Mesendoderm (in vitro differentiated cells): Measurements from ENCODE around the gene CEP41.

Experiments used
- DNase-seq: peaks from one replicate; pipeline ENCODE4 v3.0.0; 2013
- H2AK5ac ChIP-seq: 2 replicates; pipeline ENCODE4 v1.6.1; 2013; ENCODE audit warnings: low read length, inconsistent platforms
- H2BK120ac ChIP-seq: 2 replicates; pipeline ENCODE4 v1.6.1; 2013; ENCODE audit warnings: low read depth, mild to moderate bottlenecking, low read length, moderate library complexity, mixed read lengths
- H2BK15ac ChIP-seq: replicated peaks from 2 replicates; pipeline ENCODE4 v1.6.1; 2013; ENCODE audit warnings: low read depth, mild to moderate bottlenecking, moderate library complexity
- H2BK5ac ChIP-seq: 2 replicates; pipeline ENCODE4 v1.6.1; 2013; ENCODE audit warnings: low read length, inconsistent platforms
- H3K18ac ChIP-seq: 2 replicates; pipeline ENCODE4 v1.6.1; 2013; ENCODE audit warnings: mild to moderate bottlenecking, low read length, mixed read lengths
- H3K23ac ChIP-seq: one replicate; pipeline ENCODE4 v1.6.1; 2013; ENCODE audit warnings: low read length
- H3K27ac ChIP-seq: 2 replicates; pipeline ENCODE4 v1.5.1; 2013; ENCODE audit warnings: low read depth, mild to moderate bottlenecking, inconsistent platforms, low read length, moderate library complexity
- H3K27me3 ChIP-seq: 2 replicates; pipeline ENCODE4 v1.6.1; 2013; ENCODE audit warnings: low read length, control low read depth, mild to moderate bottlenecking, inconsistent platforms; ENCODE audit not compliant: insufficient read depth, poor library complexity
- H3K36me3 ChIP-seq: 2 replicates; pipeline ENCODE4 v1.6.1; 2013; ENCODE audit warnings: low read length, inconsistent platforms; ENCODE audit not compliant: control insufficient read depth, insufficient read depth
- H3K4ac ChIP-seq: one replicate; pipeline ENCODE4 v1.6.1; 2013; ENCODE audit warnings: low read depth, mild to moderate bottlenecking, low read length, moderate library complexity
- H3K4me1 ChIP-seq: 2 replicates; pipeline ENCODE4 v1.6.1; 2013; ENCODE audit warnings: low read depth, low read length, inconsistent platforms; ENCODE audit not compliant: control insufficient read depth
- H3K4me2 ChIP-seq: 2 replicates; pipeline ENCODE4 v1.6.1; 2013; ENCODE audit warnings: low read length
- H3K4me3 ChIP-seq: 2 replicates; pipeline ENCODE4 v1.5.1; 2013; ENCODE audit warnings: mild to moderate bottlenecking, low read length
- H3K56ac ChIP-seq: one replicate; pipeline ENCODE4 v1.6.1; 2013; ENCODE audit warnings: low read length
- H3K79me1 ChIP-seq: 2 replicates; pipeline ENCODE4 v1.6.1; 2013; ENCODE audit warnings: low read length, inconsistent platforms
- H3K79me2 ChIP-seq: 2 replicates; pipeline ENCODE4 v1.6.1; 2013; ENCODE audit warnings: mild to moderate bottlenecking, low read length; ENCODE audit not compliant: control insufficient read depth, insufficient read depth
- H3K9ac ChIP-seq: 2 replicates; pipeline ENCODE4 v1.6.1; 2013; ENCODE audit warnings: low read length, inconsistent platforms
- H4K5ac ChIP-seq: one replicate; pipeline ENCODE4 v1.6.1; 2013; ENCODE audit warnings: low read length
- H4K8ac ChIP-seq: one replicate; pipeline ENCODE4 v1.6.1; 2013; ENCODE audit warnings: low read depth, mild to moderate bottlenecking, control low read depth, low read length, moderate library complexity
- WGBS: extraction: QIAGEN DNeasy Blood & Tissue Kit; methylation state at CpG from one replicate; pipeline ENCODE4 v1.1.7; 2013; ENCODE audit warnings: low lambda C conversion rate, missing lambda C conversion rate; ENCODE audit not compliant: insufficient coverage; ENCODE audit errors: extremely low coverage; 5-methylcytosine and 5-hydroxymethylcytosine counted together

The CEP41 gene

DNA sequence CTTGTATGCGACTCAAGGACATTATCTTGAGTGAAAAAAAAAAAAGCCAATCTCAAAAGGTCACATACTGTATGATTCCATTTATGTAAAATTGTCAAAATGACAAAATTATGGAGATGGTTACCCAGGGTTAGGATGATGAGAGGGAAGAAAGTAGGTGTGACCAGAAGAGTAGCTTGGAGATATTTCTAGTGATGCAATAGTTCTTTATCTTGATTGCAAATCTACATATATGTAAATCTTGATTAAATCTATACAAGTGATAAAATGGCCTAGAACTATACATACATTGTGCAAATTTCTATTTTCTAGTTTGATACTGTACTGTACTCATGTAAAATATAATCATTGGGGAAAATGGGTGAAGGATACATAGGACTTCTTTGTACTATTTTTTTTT, 4.6 kb downstream of the CEP41 start:
- H3K23ac ChIP-seq = no peak overlapping the region
- H2AK5ac ChIP-seq = no peak overlapping the region
- DNase-seq = no peak
- H3K27me3 ChIP-seq = no peaks in the 10 kb centered on the region
- H3K79me2 ChIP-seq = no peaks in the 10 kb centered on the region
- WGBS = no CpG with 5 or more reads among the region's 1 CpG
- H3K4me3 ChIP-seq = no peak overlapping the region
- H2BK120ac ChIP-seq = no peak overlapping the region
- H3K4me1 ChIP-seq = peaks cover 3% of the 10 kb centered on the region
- H3K9ac ChIP-seq = no peak overlapping the region
- no peak overlapping the region for H3K56ac ChIP-seq
- H3K4me2 ChIP-seq = no peak overlapping the region
- no peak overlapping the region for H2BK5ac ChIP-seq
- H3K18ac ChIP-seq = no peak overlapping the region
- no peak overlapping the region for H3K27ac ChIP-seq
- H4K8ac ChIP-seq = no peak overlapping the region
- no peak overlapping the region for H2BK15ac ChIP-seq
- H3K4ac ChIP-seq = no peak overlapping the region
- no peak overlapping the region for H4K5ac ChIP-seq
- H3K79me1 ChIP-seq = no peaks in the 10 kb centered on the region
- H3K36me3 ChIP-seq = no peaks in the 10 kb centered on the region

DNA sequence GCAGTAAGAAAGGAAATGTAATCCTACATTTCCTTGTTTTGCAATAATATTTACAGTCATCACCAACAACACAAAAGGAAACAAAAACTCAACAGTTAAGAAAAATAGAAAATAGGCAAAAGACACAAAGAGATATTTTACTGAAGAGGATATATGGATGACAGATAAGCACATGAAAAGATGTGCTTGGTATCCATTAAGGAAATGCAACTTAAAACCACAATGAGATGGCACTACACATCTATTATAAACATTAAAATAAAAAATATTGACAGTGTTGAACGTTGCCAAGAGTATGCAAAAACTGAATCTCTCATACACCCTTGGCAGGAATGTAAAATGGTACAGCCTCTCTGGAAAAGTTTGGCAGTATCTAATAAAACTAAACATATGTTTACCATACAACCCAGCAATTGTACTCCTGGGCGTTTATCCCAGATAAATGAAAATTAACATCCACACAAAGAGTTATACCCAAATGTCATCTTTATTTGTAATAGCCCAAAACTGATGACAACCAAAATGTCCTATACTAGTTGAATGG, 5.4 kb downstream of the CEP41 start:
- Histone ChIP-seq H4K8ac (no peak overlapping the region), H3K9ac (no peak overlapping the region), H3K36me3 (no peaks in the 10 kb centered on the region), H3K4me3 (no peak overlapping the region), H2AK5ac (no peak overlapping the region), H3K23ac (no peak overlapping the region), H3K4ac (no peak overlapping the region), H3K4me2 (no peak overlapping the region), H3K18ac (no peak overlapping the region), H3K79me2 (no peaks in the 10 kb centered on the region), H3K27ac (no peak overlapping the region), H2BK5ac (no peak overlapping the region), H2BK120ac (no peak overlapping the region), H3K56ac (no peak overlapping the region), H4K5ac (no peak overlapping the region), H3K4me1 (peaks cover 2% of the 10 kb centered on the region), H3K79me1 (no peaks in the 10 kb centered on the region), H2BK15ac (no peak overlapping the region), H3K27me3 (no peaks in the 10 kb centered on the region)
- no CpG with 5 or more reads among the region's 2 CpGs for WGBS
- DNase-seq = no peak

DNA sequence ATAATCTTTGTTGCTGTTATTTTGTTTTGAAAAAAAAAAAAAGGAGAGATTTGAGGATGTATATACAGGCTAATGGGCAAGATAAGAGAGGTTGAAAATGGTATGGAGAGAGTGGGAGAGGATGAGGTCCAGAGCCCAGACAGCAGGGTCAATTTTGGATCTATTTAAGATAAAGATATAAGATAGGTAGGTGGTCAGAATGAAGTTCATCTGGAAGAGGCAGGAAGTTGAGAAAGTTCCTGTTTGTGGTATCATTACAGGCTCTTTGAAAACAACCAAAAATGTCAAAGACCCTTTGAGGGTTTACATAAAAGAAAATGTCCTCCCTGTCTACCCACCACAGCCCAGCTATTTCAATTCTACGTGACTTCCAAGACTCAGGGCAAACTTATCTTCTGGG, 7.5 kb downstream of the CEP41 start:
- no CpG with 5 or more reads among the region's 1 CpG for WGBS
- Histone ChIP-seq H3K4ac (no peak overlapping the region), H3K27me3 (no peaks in the 10 kb centered on the region), H3K23ac (no peak overlapping the region), H3K4me1 (no peaks in the 10 kb centered on the region), H2BK15ac (no peak overlapping the region), H3K36me3 (no peaks in the 10 kb centered on the region), H3K27ac (no peak overlapping the region), H4K8ac (no peak overlapping the region), H2AK5ac (no peak overlapping the region), H3K9ac (no peak overlapping the region), H3K79me2 (no peaks in the 10 kb centered on the region), H3K56ac (no peak overlapping the region), H2BK5ac (no peak overlapping the region), H2BK120ac (no peak overlapping the region), H3K4me2 (no peak overlapping the region), H4K5ac (no peak overlapping the region), H3K4me3 (no peak overlapping the region), H3K18ac (no peak overlapping the region), H3K79me1 (no peaks in the 10 kb centered on the region)
- no peak for DNase-seq

DNA sequence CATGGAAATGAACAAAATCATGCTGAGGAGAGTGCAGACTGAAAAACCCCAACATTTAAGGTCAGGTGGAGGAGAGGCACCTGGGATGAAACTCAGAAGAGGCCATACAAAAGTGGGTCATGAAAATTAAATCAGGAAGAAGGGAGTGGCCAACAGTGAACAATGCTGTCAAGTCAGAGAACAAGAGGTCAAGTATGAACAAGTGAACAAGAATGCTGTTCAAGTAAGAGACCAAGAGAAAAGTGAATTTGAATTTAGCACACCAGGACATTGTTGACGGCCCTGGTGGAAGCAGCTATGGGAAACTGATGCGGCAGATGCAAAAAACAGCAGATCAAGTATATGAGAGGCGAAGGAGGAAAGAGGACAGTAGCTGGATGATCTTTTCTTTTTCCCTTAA, 7.9 kb downstream of the CEP41 start:
- H3K4me1 ChIP-seq = no peaks in the 10 kb centered on the region
- no peak overlapping the region for H3K4me3 ChIP-seq
- H2AK5ac ChIP-seq = no peak overlapping the region
- no peak overlapping the region for H3K56ac ChIP-seq
- H3K79me1 ChIP-seq = no peaks in the 10 kb centered on the region
- no peak overlapping the region for H2BK5ac ChIP-seq
- H3K9ac ChIP-seq = no peak overlapping the region
- H3K36me3 ChIP-seq = no peaks in the 10 kb centered on the region
- H3K4me2 ChIP-seq = no peak overlapping the region
- H3K27ac ChIP-seq = no peak overlapping the region
- H3K23ac ChIP-seq = no peak overlapping the region
- no peak for DNase-seq
- no peak overlapping the region for H3K4ac ChIP-seq
- no peak overlapping the region for H3K18ac ChIP-seq
- no peaks in the 10 kb centered on the region for H3K79me2 ChIP-seq
- no peak overlapping the region for H2BK15ac ChIP-seq
- no peak overlapping the region for H4K8ac ChIP-seq
- H2BK120ac ChIP-seq = no peak overlapping the region
- no CpG with 5 or more reads among the region's 3 CpGs for WGBS
- H4K5ac ChIP-seq = no peak overlapping the region
- H3K27me3 ChIP-seq = no peaks in the 10 kb centered on the region

DNA sequence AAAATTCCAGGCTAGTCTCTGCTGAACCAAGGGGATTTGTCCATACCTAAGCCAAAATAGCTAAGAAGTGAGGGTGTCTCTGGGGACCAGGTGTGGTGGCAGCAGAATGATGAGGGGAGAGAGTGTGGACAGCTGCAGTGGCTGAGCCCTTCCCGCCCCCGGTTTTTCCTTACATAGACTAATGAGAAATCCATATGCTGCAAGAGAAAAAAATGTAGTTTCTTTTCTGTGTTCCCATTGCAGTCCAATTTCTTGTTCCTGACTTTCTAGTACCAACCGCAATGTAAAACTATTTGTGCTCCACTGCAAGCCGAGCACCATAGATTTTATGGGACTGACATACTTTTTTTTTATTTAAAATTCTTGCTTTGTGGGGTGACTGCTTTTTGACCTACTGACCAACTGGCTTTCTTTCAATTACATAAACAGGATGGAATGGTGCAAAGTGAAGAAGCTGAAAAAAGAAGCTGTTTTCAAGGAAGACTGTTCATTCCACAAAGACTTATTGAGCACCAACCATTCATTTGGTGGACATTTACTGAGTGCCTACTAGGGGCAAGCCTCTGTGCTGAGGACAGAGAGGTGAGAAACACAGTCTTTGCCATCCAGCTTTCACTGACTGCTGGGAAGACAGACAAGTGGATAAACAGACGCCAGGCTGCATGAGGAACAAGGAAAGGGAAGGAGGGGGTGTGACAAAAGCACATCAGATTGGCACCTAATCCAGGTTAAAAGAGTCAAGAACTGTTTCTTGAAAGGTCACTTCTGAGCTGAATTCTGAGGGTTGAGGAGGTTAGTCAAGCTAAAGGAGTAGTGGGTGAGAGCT, 9.8 kb downstream of the CEP41 start:
- no peak overlapping the region for H3K23ac ChIP-seq
- no CpG with 5 or more reads among the region's 5 CpGs for WGBS
- no peak overlapping the region for H3K4ac ChIP-seq
- no peaks in the 10 kb centered on the region for H3K36me3 ChIP-seq
- no peaks in the 10 kb centered on the region for H3K27me3 ChIP-seq
- H2BK120ac ChIP-seq = no peak overlapping the region
- H3K56ac ChIP-seq = no peak overlapping the region
- no peak overlapping the region for H3K9ac ChIP-seq
- no peak overlapping the region for H3K27ac ChIP-seq
- H3K4me2 ChIP-seq = no peak overlapping the region
- H3K79me2 ChIP-seq = no peaks in the 10 kb centered on the region
- no peaks in the 10 kb centered on the region for H3K4me1 ChIP-seq
- H3K18ac ChIP-seq = no peak overlapping the region
- H4K8ac ChIP-seq = no peak overlapping the region
- no peak overlapping the region for H4K5ac ChIP-seq
- no peak for DNase-seq
- no peak overlapping the region for H3K4me3 ChIP-seq
- no peak overlapping the region for H2BK5ac ChIP-seq
- H3K79me1 ChIP-seq = no peaks in the 10 kb centered on the region
- H2AK5ac ChIP-seq = no peak overlapping the region
- H2BK15ac ChIP-seq = no peak overlapping the region

DNA sequence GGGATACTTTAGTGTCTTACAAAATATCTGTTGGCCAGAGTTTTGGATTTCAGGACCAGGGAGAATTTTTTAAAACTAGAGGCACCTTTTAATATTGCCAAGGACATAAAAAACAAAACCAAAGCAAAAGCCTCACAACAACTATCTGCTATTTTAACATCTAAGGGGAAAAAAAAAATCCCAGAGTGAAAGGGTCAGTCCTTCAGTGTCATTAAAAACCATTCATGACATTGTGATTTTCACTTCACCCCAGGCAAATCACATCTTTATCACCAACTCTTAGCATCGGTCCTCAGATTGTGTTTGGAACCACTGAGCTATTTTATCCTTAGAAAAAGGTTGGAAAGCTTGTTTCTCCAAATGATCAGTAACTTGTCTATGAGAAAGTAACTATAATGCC, 10.7 kb downstream of the CEP41 start:
- no CpG with 5 or more reads among the region's 1 CpG for WGBS
- H3K4me2 ChIP-seq = no peak overlapping the region
- H3K36me3 ChIP-seq = no peaks in the 10 kb centered on the region
- H3K79me1 ChIP-seq = no peaks in the 10 kb centered on the region
- H2AK5ac ChIP-seq = no peak overlapping the region
- no peak overlapping the region for H2BK15ac ChIP-seq
- H4K8ac ChIP-seq = no peak overlapping the region
- no peak overlapping the region for H2BK120ac ChIP-seq
- no peak overlapping the region for H2BK5ac ChIP-seq
- no peak for DNase-seq
- no peaks in the 10 kb centered on the region for H3K27me3 ChIP-seq
- no peak overlapping the region for H3K9ac ChIP-seq
- no peaks in the 10 kb centered on the region for H3K79me2 ChIP-seq
- H4K5ac ChIP-seq = no peak overlapping the region
- no peaks in the 10 kb centered on the region for H3K4me1 ChIP-seq
- H3K56ac ChIP-seq = no peak overlapping the region
- H3K4ac ChIP-seq = no peak overlapping the region
- no peak overlapping the region for H3K27ac ChIP-seq
- H3K23ac ChIP-seq = no peak overlapping the region
- H3K18ac ChIP-seq = no peak overlapping the region
- no peak overlapping the region for H3K4me3 ChIP-seq
